A549 (cell line): ENCODE data around the gene OVOL2. TPM values are rescaled to one million over a fixed set of nuclear protein-coding genes. Genes with fewer than 3 reads are reported as not detected.

ENCODE experiments used
- ATAC-seq, 2 experiments: fragments of 200-7000 bp in 1 of 2; fragments of >200 bp in 1 of 2; cut with Nextera tagmentation in 1 of 2; cut with Tn5 transposase in 1 of 2; 3 replicates each; pipeline versions ENCODE4 v1.8.0 to v1.9.1; 2018 to 2020; ENCODE audit warnings: mild to moderate bottlenecking in 1 of 2, moderate library complexity in 1 of 2
- CTCF ChIA-PET: fragments of 300-600 bp; sonication (Branson Sonifier 250); formaldehyde crosslinking; extraction: SDS; loops from one replicate; lab custom pipeline; 2021; ENCODE audit warnings: antibody characterized with exemption, inconsistent platforms; lab: Yijun Ruan, JAX
- POLR2A ChIA-PET: fragments of 350-600 bp; formaldehyde crosslinking; extraction: SDS; loops from one replicate; lab custom pipeline; 2021; ENCODE audit warnings: antibody characterized with exemption, inconsistent platforms; lab: Yijun Ruan, JAX
- DNase-seq, 2 experiments: peaks; one replicate each; pipeline versions ENCODE4 v3.0.0 to v3.0.0-alpha.2; 2011 to 2016; ENCODE audit warnings: low read depth in 1 of 2, low spot score in 1 of 2
- FAIRE-seq: peaks from 2 replicates; lab custom pipeline; 2011; peaks lifted over from hg19 to GRCh38; lab: Jason Lieb, UNC
- H3K27ac ChIP-seq, 2 experiments: fragments of >200 bp; sonication (Bioruptor Twin); formaldehyde crosslinking; 3 replicates each; pipeline ENCODE4 v1.5.1; 2016 to 2017
- H3K4me1 ChIP-seq: fragments of >200 bp; sonication (Bioruptor Twin); formaldehyde crosslinking; 3 replicates; pipeline ENCODE4 v1.6.1; 2016
- H3K4me2 ChIP-seq: fragments of >200 bp; sonication (Bioruptor Twin); formaldehyde crosslinking; 3 replicates; pipeline ENCODE4 v1.6.1; 2016
- H3K4me3 ChIP-seq: fragments of >200 bp; sonication (Bioruptor Twin); formaldehyde crosslinking; 3 replicates; pipeline ENCODE4 v1.5.1; 2016
- H3K9me3 ChIP-seq: fragments of >200 bp; sonication (Bioruptor Twin); formaldehyde crosslinking; 3 replicates; pipeline ENCODE4 v1.6.1; 2016
- BHLHE40 ChIP-seq: IDR thresholded peaks from 2 replicates; pipeline ENCODE4 v1.6.1; 2012; ENCODE audit warnings: low read depth, low read length, inconsistent platforms
- CBX2 ChIP-seq: fragments of 200-600 bp; sonication (generic); IDR thresholded peaks from 2 replicates; pipeline ENCODE4 v1.6.1; 2016; ENCODE audit warnings: low read depth, mild to moderate bottlenecking, borderline replicate concordance
- CBX8 ChIP-seq: fragments of 200-600 bp; sonication (generic); IDR thresholded peaks from 2 replicates; pipeline ENCODE4 v1.6.1; 2016
- EHMT2 ChIP-seq: fragments of 200-600 bp; sonication (generic); IDR thresholded peaks from 2 replicates; pipeline ENCODE4 v1.6.1; 2016; ENCODE audit warnings: antibody characterized with exemption, low read depth, mild to moderate bottlenecking, moderate library complexity
- HOXA7 ChIP-seq: fragments of 250-450 bp; sonication (Bioruptor Pico); IDR thresholded peaks from 2 replicates; pipeline ENCODE4 v1.5.0; 2020; ENCODE audit warnings: mild to moderate bottlenecking, moderate library complexity
- HOXB13 ChIP-seq: fragments of 250-450 bp; sonication (Bioruptor Pico); IDR thresholded peaks from 2 replicates; pipeline ENCODE4 v1.5.0; 2020; ENCODE audit warnings: low read depth, mild to moderate bottlenecking, moderate library complexity
- JUN ChIP-seq, 2 experiments: fragments of >200 bp; sonication (Bioruptor Twin); formaldehyde crosslinking; IDR thresholded peaks; 2 replicates in 1 of 2; 3 replicates in 1 of 2; pipeline ENCODE4 v1.6.1; 2016 to 2017
- KDM1A ChIP-seq: fragments of 200-600 bp; sonication (generic); IDR thresholded peaks from 2 replicates; pipeline ENCODE4 v1.6.1; 2016; ENCODE audit warnings: low read depth, mild to moderate bottlenecking
- NPAS2 ChIP-seq: fragments of 250-450 bp; sonication (Bioruptor Pico); IDR thresholded peaks from 2 replicates; pipeline ENCODE4 v1.8.0; 2022; ENCODE audit warnings: mild to moderate bottlenecking, moderate library complexity, borderline replicate concordance
- RNF2 ChIP-seq: fragments of 200-600 bp; sonication (generic); IDR thresholded peaks from 2 replicates; pipeline ENCODE4 v1.6.1; 2016; ENCODE audit warnings: low read depth, mild to moderate bottlenecking, antibody characterized with exemption, moderate library complexity, borderline replicate concordance
- SREBF2 ChIP-seq: fragments of 450-650 bp; IDR thresholded peaks from 2 replicates; pipeline ENCODE4 v1.6.1; 2014; ENCODE audit warnings: mild to moderate bottlenecking, moderate library complexity
- ZC3H11A ChIP-seq: fragments of 450-650 bp; IDR thresholded peaks from 2 replicates; pipeline ENCODE4 v1.6.1; 2014; ENCODE audit warnings: antibody characterized with exemption, mild to moderate bottlenecking
- ZFP36 ChIP-seq: fragments of 450-650 bp; IDR thresholded peaks from 2 replicates; pipeline ENCODE4 v1.6.1; 2014; ENCODE audit warnings: borderline replicate concordance; ENCODE audit not compliant: partially characterized antibody
- WGBS: methylation state at CpG from one replicate; pipeline ENCODE4 v1.1.6; 2017; ENCODE audit errors: missing lambda C conversion rate; 5-methylcytosine and 5-hydroxymethylcytosine counted together
- polyA plus RNA-seq, 4 experiments: library from polyadenylated mRNA; depleted of rRNA in 3 of 4; stranded (reverse); fragments of >200 nt; fragmentation: RNase III in 1 of 4; extraction: RNeasy Plus Mini Kit Qiagen cat#74134 plus additional on column Dnase treatment in 1 of 4; gene quantifications; 2 replicates in 3 of 4; 3 replicates in 1 of 4; pipeline ENCODE4 v1.2.3, GENCODE V29; 2011 to 2017
- TF ChIP-seq, protein P1 (sequence below): IDR thresholded peaks from 2 replicates; pipeline ENCODE4 v1.6.1; 2012
- TF ChIP-seq, protein P2 (sequence below): fragments of >200 bp; sonication (Bioruptor Twin); formaldehyde crosslinking; IDR thresholded peaks from 2 replicates; pipeline ENCODE4 v1.6.1; 2016
- TF ChIP-seq, protein P3 (sequence below): fragments of 250-450 bp; sonication (Bioruptor Pico); IDR thresholded peaks from 2 replicates; pipeline ENCODE4 v1.5.0; 2020; ENCODE audit warnings: low read depth, mild to moderate bottlenecking, moderate library complexity
- TF ChIP-seq, protein P4 (sequence below): IDR thresholded peaks from 2 replicates; pipeline ENCODE4 v1.6.1; 2012; ENCODE audit warnings: low read depth, borderline replicate concordance

Gene OVOL2
- polyA plus RNA-seq, 2 of the 4 experiments (the other 2 are of a cell fraction), result not detected

DNA sequence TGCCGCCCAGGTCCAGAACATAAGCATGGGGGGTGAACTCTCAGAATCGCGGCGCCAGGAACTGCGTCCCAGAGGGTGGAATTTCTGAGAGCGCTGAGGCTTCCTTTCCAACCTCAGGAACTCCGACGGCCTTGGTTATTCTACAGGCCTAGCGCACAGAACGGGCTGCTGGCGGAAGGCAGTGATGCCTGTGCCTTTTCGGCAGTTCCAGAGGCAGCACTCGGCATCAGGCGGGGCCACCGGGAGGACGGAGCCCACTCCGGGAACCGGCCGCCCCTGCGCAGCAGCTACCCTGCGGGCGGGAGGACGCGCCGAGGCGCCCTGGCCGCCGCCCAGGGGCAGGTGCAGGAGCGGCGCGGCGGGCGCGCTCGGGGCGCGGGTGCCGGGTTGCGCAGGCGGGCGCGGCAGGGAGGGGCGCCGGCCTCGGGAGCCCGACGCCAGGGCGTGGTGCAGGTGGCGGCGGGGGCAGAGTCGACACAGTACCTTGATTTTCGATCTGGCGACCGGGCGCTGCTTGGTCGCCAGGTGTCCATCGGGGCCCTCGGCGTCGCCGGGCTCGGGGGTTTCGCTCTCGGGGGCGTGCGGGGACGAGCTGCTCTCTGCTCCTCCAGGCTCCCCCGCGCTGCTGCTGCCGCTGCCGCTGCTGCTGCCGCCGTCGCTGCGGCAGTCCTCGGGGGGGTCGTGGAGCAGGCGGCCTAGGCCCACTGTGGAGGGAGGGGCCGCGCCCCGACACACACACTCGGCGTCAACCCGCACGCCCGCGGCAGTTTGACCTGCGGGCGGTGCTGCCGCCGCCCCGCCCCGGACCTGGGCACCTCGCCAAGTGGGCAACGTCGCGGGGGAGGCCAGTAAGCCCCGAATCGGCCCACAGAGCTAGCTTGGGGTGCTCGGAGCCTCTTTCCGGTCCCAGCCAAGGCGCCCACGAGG is 1.3 kb downstream of the OVOL2 start:
- H3K4me3 ChIP-seq, result peak overlapping the region; percentile 65
- POLR2A ChIA-PET, result no interaction called here
- ATAC-seq (peak; percentile 40 to 49), DNase-seq (peak in 1 of 2 experiments; percentile 34), FAIRE-seq (no peak)
- H3K4me1 ChIP-seq, result peaks cover 21% of the 10 kb centered on the region
- H3K9me3 ChIP-seq, result 0 out of 3 replicates have a peak, but pooled peaks cover 5% of the 10 kb centered on the region
- peak overlapping the region in 1 of 2 experiments; percentile 35; a peak in 2 of 6 replicates for H3K27ac ChIP-seq
- H3K4me2 ChIP-seq, result peak overlapping the region; percentile 100
- TF ChIP-seq, protein P1, sequence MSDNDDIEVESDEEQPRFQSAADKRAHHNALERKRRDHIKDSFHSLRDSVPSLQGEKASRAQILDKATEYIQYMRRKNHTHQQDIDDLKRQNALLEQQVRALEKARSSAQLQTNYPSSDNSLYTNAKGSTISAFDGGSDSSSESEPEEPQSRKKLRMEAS, result peak; percentile 7; the same call in 1 of the 2 replicates
- no peak for TF ChIP-seq NPAS2
- CTCF ChIA-PET, result interaction anchor here (0.7 to 1.9 kb wide), 3 partner anchors 10 to 132 kb away, joined by 3 to 5 read pairs (median 3); no protein-coding TSS in a partner anchor
- 10% methylated on average over 38 of the region's 103 CpGs for WGBS

DNA sequence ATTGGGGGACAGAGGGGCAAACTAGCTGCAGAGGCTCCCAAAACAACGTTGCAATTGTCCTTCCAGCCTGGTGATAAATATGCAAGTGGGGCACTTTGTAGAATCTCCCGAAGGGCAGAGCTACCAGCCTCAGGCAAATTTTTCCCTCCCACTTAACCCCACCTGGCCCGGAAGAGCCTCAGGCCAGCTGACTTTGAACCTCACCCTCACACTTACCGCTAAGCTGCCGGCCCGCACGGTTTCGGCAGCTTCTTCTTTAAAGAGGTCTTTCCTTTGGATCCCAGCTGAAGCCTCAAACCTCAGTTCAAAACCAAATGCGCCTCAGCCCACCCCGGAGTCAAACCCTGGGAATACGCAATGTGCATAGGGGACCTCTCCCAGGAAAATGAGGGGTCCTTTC is 2.5 kb downstream of the OVOL2 start:
- DNase-seq (no peak), FAIRE-seq (no peak), ATAC-seq (no peak)
- CTCF ChIA-PET, result interaction anchor here (0.8 kb wide), 1 partner anchor 59 kb away, joined by 3 read pairs; no protein-coding TSS in a partner anchor
- Histone ChIP-seq H3K4me2 (no peak overlapping the region), H3K4me1 (peaks cover 21% of the 10 kb centered on the region), H3K4me3 (no peak overlapping the region), H3K9me3 (0 out of 3 replicates have a peak, but pooled peaks cover 3% of the 10 kb centered on the region), H3K27ac (no peak overlapping the region)
- WGBS, result 76% methylated on average over 11 of the region's 11 CpGs
- TF ChIP-seq RNF2, result no peak
- TF ChIP-seq CBX8, result no peak
- TF ChIP-seq KDM1A, result no peak
- no peak for TF ChIP-seq NPAS2
- no peak for TF ChIP-seq SREBF2
- POLR2A ChIA-PET, result no interaction called here

DNA sequence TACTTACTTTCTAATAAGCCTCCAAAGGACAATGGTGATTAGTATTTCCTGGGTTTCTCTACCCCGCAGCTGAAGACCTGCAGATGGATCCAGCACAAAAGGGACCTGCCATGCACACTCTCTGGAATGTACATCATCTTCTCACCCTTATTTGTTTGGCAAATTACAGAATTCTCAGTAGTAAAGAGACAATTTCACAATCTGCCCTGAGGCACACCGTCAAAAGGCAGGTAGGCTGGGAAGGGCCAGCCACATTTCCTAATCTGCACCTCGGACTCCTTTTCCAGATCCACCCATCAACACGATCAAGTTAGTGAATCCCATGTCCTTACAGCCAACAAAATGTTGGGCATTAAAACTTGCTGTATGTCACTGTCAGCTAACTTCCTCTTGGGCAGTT is 4.9 kb downstream of the OVOL2 start:
- no peak for FAIRE-seq
- no peak for TF ChIP-seq NPAS2
- TF ChIP-seq, protein P2, sequence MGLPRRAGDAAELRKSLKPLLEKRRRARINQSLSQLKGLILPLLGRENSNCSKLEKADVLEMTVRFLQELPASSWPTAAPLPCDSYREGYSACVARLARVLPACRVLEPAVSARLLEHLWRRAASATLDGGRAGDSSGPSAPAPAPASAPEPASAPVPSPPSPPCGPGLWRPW, result no peak
- TF ChIP-seq HOXA7 (CRISPR knock-in tag), result no peak
- no peak for TF ChIP-seq CBX2
- TF ChIP-seq ZC3H11A, result no peak
- no peak for TF ChIP-seq JUN (IDR thresholded peaks at IDR 0.05)
- TF ChIP-seq, all 56 proteins: peak for 0
- CTCF ChIA-PET, result interaction anchor here (0.9 kb wide), 1 partner anchor 8 kb away, joined by 3 read pairs; no protein-coding TSS in a partner anchor
- Histone ChIP-seq H3K27ac (no peak overlapping the region), H3K9me3 (no peaks in the 10 kb centered on the region), H3K4me3 (no peak overlapping the region), H3K4me1 (peaks cover 9% of the 10 kb centered on the region), H3K4me2 (no peak overlapping the region)
- POLR2A ChIA-PET, result no interaction called here
- no peak for DNase-seq
- 46% methylated on average over 4 of the region's 4 CpGs for WGBS
- no peak for ATAC-seq

DNA sequence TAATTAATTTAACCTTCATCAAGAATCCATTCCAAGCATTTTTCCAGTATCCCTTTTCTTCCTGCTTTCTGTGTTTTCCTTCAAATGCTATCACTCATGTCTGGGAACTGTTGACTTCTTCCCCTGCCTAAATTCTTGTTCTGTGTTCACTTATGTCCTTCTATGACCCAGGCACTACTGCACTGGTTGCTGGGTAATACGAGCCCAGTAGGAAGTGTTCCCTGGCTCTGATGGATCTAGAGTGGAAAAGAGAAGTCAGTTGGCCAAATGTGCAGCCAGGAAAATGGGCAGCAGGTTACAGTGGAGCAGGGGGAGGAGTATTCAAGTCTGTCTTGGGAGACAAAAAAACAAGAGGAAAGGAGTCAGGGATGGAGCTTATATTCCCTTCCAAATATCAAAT is 7.1 kb downstream of the OVOL2 start:
- WGBS, result 8% methylated on average over 1 of the region's 1 CpG
- POLR2A ChIA-PET, result no interaction called here
- H3K4me1 ChIP-seq, result no peaks in the 10 kb centered on the region
- no peak overlapping the region for H3K4me3 ChIP-seq
- H3K4me2 ChIP-seq, result no peak overlapping the region
- no peak for FAIRE-seq
- ATAC-seq, result no peak
- TF ChIP-seq, protein P3, sequence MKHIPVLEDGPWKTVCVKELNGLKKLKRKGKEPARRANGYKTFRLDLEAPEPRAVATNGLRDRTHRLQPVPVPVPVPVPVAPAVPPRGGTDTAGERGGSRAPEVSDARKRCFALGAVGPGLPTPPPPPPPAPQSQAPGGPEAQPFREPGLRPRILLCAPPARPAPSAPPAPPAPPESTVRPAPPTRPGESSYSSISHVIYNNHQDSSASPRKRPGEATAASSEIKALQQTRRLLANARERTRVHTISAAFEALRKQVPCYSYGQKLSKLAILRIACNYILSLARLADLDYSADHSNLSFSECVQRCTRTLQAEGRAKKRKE (CRISPR knock-in tag), result no peak
- TF ChIP-seq JUN (IDR thresholded peaks at IDR 0.05), result no peak
- TF ChIP-seq EHMT2, result no peak
- TF ChIP-seq, protein P4, sequence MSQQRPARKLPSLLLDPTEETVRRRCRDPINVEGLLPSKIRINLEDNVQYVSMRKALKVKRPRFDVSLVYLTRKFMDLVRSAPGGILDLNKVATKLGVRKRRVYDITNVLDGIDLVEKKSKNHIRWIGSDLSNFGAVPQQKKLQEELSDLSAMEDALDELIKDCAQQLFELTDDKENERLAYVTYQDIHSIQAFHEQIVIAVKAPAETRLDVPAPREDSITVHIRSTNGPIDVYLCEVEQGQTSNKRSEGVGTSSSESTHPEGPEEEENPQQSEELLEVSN, result no peak
- TF ChIP-seq ZFP36, result no peak
- no peak for TF ChIP-seq HOXB13 (CRISPR knock-in tag)
- TF ChIP-seq, protein P2, result no peak
- TF ChIP-seq BHLHE40, result no peak
- CTCF ChIA-PET, result no interaction called here
- no peak for DNase-seq
- H3K27ac ChIP-seq, result no peak overlapping the region
- H3K9me3 ChIP-seq, result no peaks in the 10 kb centered on the region
